T-cell (primary cell): ENCODE results near the gene GP1BA. TPM values are rescaled to one million over a fixed set of nuclear protein-coding genes. Genes with fewer than 3 reads are reported as not detected.

Source experiments
- ATAC-seq, 4 experiments: fragments of 200-7000 bp in 3 of 4; fragments of 150-1000 bp in 1 of 4; cut with Tn5 transposase; replicated peaks in 1 of 4; 1 replicate in 3 of 4; 2 replicates in 1 of 4; pipeline ENCODE4 v1.10.0; 2021; ENCODE audit warnings: moderate library complexity in 3 of 4, mild to moderate bottlenecking in 2 of 4, moderate number of reproducible peaks in 1 of 4
- CTCF ChIA-PET, 2 donors: fragments of 300-600 bp; sonication (Branson Sonifier 250); formaldehyde crosslinking; loops; one replicate each; lab custom pipeline; 2022; ENCODE audit warnings: antibody characterized with exemption in 2 of 2; lab: Charles Lee
- POLR2A ChIA-PET, 2 donors: fragments of 300-600 bp; sonication (Branson Sonifier 250); formaldehyde crosslinking; loops; one replicate each; lab custom pipeline; 2022; ENCODE audit warnings: antibody characterized with exemption in 2 of 2; lab: Charles Lee
- DNase-seq, 35 experiments: peaks; one replicate each; pipeline versions ENCODE4 v3.0.0 to v3.0.0-alpha.2; 2013 to 2023
- H3K27ac ChIP-seq: one replicate; pipeline ENCODE4 v1.5.1; 2013; ENCODE audit warnings: low read length
- H3K27me3 ChIP-seq, 2 experiments: replicated peaks in 1 of 2; 1 replicate in 1 of 2; 2 replicates in 1 of 2; pipeline versions ENCODE4 v1.6.1 to v1.7.0; 2013; ENCODE audit warnings: low read length in 1 of 2, mixed read lengths in 1 of 2; ENCODE audit not compliant: control insufficient read depth in 2 of 2, insufficient read depth in 2 of 2; ENCODE audit errors: extremely low read depth in 1 of 2
- H3K36me3 ChIP-seq, 2 donors: 1 replicate in 1 of 2; 2 replicates in 1 of 2; pipeline versions ENCODE4 v1.6.1 to v1.7.0; 2013; ENCODE audit warnings: low read length in 1 of 2; ENCODE audit not compliant: control insufficient read depth in 2 of 2, insufficient read depth in 1 of 2; ENCODE audit errors: extremely low read depth in 1 of 2
- H3K4me1 ChIP-seq, 2 experiments: 1 replicate in 1 of 2; 2 replicates in 1 of 2; pipeline versions ENCODE4 v1.6.1 to v1.7.0; 2013; ENCODE audit warnings: low read length in 2 of 2, mixed read lengths in 1 of 2; ENCODE audit not compliant: insufficient read depth in 2 of 2, control insufficient read depth in 1 of 2; ENCODE audit errors: extremely low read depth in 1 of 2
- H3K4me3 ChIP-seq, 2 donors: 1 replicate in 1 of 2; 2 replicates in 1 of 2; pipeline versions ENCODE4 v1.5.1 to v1.7.0; 2013; ENCODE audit warnings: mild to moderate bottlenecking in 2 of 2, low read length in 1 of 2, moderate library complexity in 1 of 2; ENCODE audit not compliant: control insufficient read depth in 1 of 2; ENCODE audit errors: extremely low read depth in 1 of 2
- H3K9me3 ChIP-seq: 2 replicates; pipeline ENCODE4 v1.7.0; 2013
- H3K27ac Mint-ChIP-seq, 2 donors: one replicate each; pipeline ENCODE4 v1.8.0; 2020 to 2021; ENCODE audit warnings: mild to moderate bottlenecking in 2 of 2, mixed read lengths in 2 of 2
- H3K27me3 Mint-ChIP-seq, 2 donors: one replicate each; pipeline ENCODE4 v1.8.0; 2021 to 2022; ENCODE audit warnings: mixed read lengths in 2 of 2
- H3K36me3 Mint-ChIP-seq: one replicate; pipeline ENCODE4 v1.8.0; 2021; ENCODE audit warnings: mixed read lengths
- H3K4me1 Mint-ChIP-seq, 3 donors: one replicate each; pipeline ENCODE4 v1.8.0; 2020 to 2022; ENCODE audit warnings: mixed read lengths in 3 of 3, mild to moderate bottlenecking in 1 of 3
- H3K4me3 Mint-ChIP-seq, 3 donors: one replicate each; pipeline ENCODE4 v1.8.0; 2020 to 2022; ENCODE audit warnings: mild to moderate bottlenecking in 3 of 3, mixed read lengths in 3 of 3, moderate library complexity in 3 of 3
- H3K9me3 Mint-ChIP-seq, 3 donors: one replicate each; pipeline ENCODE4 v1.8.0; 2020 to 2022; ENCODE audit warnings: mixed read lengths in 3 of 3
- WGBS: methylation state at CpG from one replicate; pipeline ENCODE4 v1.1.5; 2013; ENCODE audit warnings: missing lambda C conversion rate; ENCODE audit not compliant: insufficient coverage; 5-methylcytosine and 5-hydroxymethylcytosine counted together
- total RNA-seq, 35 experiments: library from RNA in 6 of 35; stranded (reverse) in 6 of 35; fragments of 120-200 nt in 1 of 35; gene quantifications; one replicate each; pipeline versions ENCODE4 v1.2.1 to v1.2.4 and lab custom pipeline; 2013 to 2026

GP1BA gene
- total RNA-seq, 5 donors from 2014 or later (not counting 1 experiment from before 2014, with no cell fraction given), result 0.40 TPM; not detected in 4

- Histone ChIP-seq H3K36me3 (peaks cover 0 to 12% of the 10 kb centered on the region in 2 donors), H3K4me3 (no peak overlapping the region), H3K4me1 (peaks cover 5 to 36% of the 10 kb centered on the region in 2 experiments), H3K27me3 (no peaks in the 10 kb centered on the region), H3K9me3 (no peaks in the 10 kb centered on the region), H3K27ac (no peak overlapping the region)
- Mint-ChIP-seq H3K27me3 (no peaks in the 10 kb centered on the region), H3K9me3 (no peaks in the 10 kb centered on the region), H3K36me3 (peaks cover 18% of the 10 kb centered on the region), H3K27ac (peak overlapping the region in 1 of 2 donors; percentile 7), H3K4me1 (peaks cover 14 to 28% (median 17%) of the 10 kb centered on the region in 3 donors), H3K4me3 (peak overlapping the region in 1 of 3 donors; percentile 4)
- ChIA-PET CTCF (interaction anchor here in 1 of 2 donors (1.4 to 1.7 kb wide), 2 partner anchors 15 to 20 kb away, joined by 4 read pairs; no protein-coding TSS in a partner anchor), POLR2A (no interaction called here)
- WGBS, result 95% methylated on average over 3 of the region's 15 CpGs
- ATAC-seq (no peak), DNase-seq (no peak)
These were observed 33.4 kb downstream of the GP1BA start for GRCh38 chr17:4965311-4965986.

GRCh38 chr17:4966844-4967538, 34.9 kb downstream of the GP1BA start:
- CTCF ChIA-PET, result interaction anchor here in 1 of 2 donors (0.5 to 1.8 kb wide), 18 partner anchors 9 to 823 kb away, joined by 3 to 19 read pairs (median 4); partner anchors contain the start of genes C17orf107, CAMTA2, CHRNE and GP1BA
- POLR2A ChIA-PET, result interaction anchor here (0.5 to 1.9 kb wide), 10 partner anchors 15 to 91 kb away, joined by 3 to 8 read pairs (median 4); partner anchors contain the start of genes C17orf107 (in 1 of the 2), CAMTA2 (in 1 of the 2), RNF167 (in 1 of the 2) and SLC25A11 (in 1 of the 2)
- peaks cover 5 to 36% of the 10 kb centered on the region in 2 experiments for H3K4me1 ChIP-seq
- H3K36me3 ChIP-seq, result peaks cover 0 to 12% of the 10 kb centered on the region in 2 donors
- H3K27me3 ChIP-seq, result no peaks in the 10 kb centered on the region
- under 1% methylated on average over 31 of the region's 42 CpGs for WGBS
- Mint-ChIP-seq H3K4me3 (no peak overlapping the region), H3K36me3 (peaks cover 19% of the 10 kb centered on the region), H3K9me3 (no peaks in the 10 kb centered on the region), H3K27ac (no peak overlapping the region), H3K4me1 (peaks cover 14 to 32% (median 23%) of the 10 kb centered on the region in 3 donors), H3K27me3 (no peaks in the 10 kb centered on the region)
- H3K4me3 ChIP-seq, result peak overlapping the region; percentile 74 to 81
- ATAC-seq, result peak; percentile 85 to 87 (median 86)
- no peaks in the 10 kb centered on the region for H3K9me3 ChIP-seq
- peak overlapping the region; percentile 70 for H3K27ac ChIP-seq
- peak in 33 of 35 experiments; percentile 83 to 97 (median 88) for DNase-seq

GRCh38 chr17:4967539-4968485, 35.7 kb downstream of the GP1BA start, which contains the start of gene SPAG7:
Gene SPAG7 (minus strand): TSS chr17:4967817. CDS start chr17:4967804, 13 bp downstream.
- no peak within 1 kb of the TSS for H3K27ac Mint-ChIP-seq
- Histone ChIP-seq H3K9me3 (no peaks in the 10 kb centered on the region), H3K4me3 (peak within 1 kb of the TSS; percentile 74 to 81), H3K27ac (peak within 1 kb of the TSS; percentile 70), H3K36me3 (peaks cover 0 to 20% of the 10 kb centered on the region in 2 donors), H3K27me3 (no peaks in the 10 kb centered on the region), H3K4me1 (peaks cover 5 to 36% of the 10 kb centered on the region in 2 experiments)
- DNase-seq (peak; percentile 80 to 98 (median 90)), ATAC-seq (peak; percentile 67 to 76 (median 67))
- H3K27me3 Mint-ChIP-seq, result no peaks in the 10 kb centered on the region
- ChIA-PET POLR2A (interaction anchor here (0.5 to 1.9 kb wide), 8 partner anchors 16 to 314 kb away, joined by 3 to 8 read pairs (median 4); partner anchors contain the start of genes C17orf107 (in 1 of the 2), CAMTA2 (in 1 of the 2), RNF167 (in 1 of the 2) and SLC25A11 (in 1 of the 2)), CTCF (interaction anchor here in 1 of 2 donors (0.5 to 1.8 kb wide), 17 partner anchors 10 to 824 kb away, joined by 3 to 19 read pairs (median 4); partner anchors contain the start of genes ARRB2, C17orf107, CAMTA2 and CHRNE)
- peaks cover 14 to 32% (median 23%) of the 10 kb centered on the region in 3 donors for H3K4me1 Mint-ChIP-seq
- H3K4me3 Mint-ChIP-seq, result no peak within 1 kb of the TSS
- H3K9me3 Mint-ChIP-seq, result no peaks in the 10 kb centered on the region
- peaks cover 19% of the 10 kb centered on the region for H3K36me3 Mint-ChIP-seq
- WGBS, result under 1% methylated on average over 53 of the region's 66 CpGs

GRCh38 chr17:4968486-4969046, 36.5 kb downstream of the GP1BA start:
- WGBS, result 57% methylated on average over 13 of the region's 23 CpGs
- Mint-ChIP-seq H3K4me1 (peaks cover 14 to 32% (median 23%) of the 10 kb centered on the region in 3 donors), H3K9me3 (no peaks in the 10 kb centered on the region), H3K27ac (no peak overlapping the region), H3K36me3 (peaks cover 24% of the 10 kb centered on the region), H3K4me3 (no peak overlapping the region), H3K27me3 (no peaks in the 10 kb centered on the region)
- ATAC-seq (no peak), DNase-seq (no peak)
- peaks cover 4 to 22% of the 10 kb centered on the region in 2 donors for H3K36me3 ChIP-seq
- H3K4me3 ChIP-seq, result peak overlapping the region; percentile 74 to 81
- H3K27ac ChIP-seq, result peak overlapping the region; percentile 70
- no peaks in the 10 kb centered on the region for H3K9me3 ChIP-seq
- no peaks in the 10 kb centered on the region for H3K27me3 ChIP-seq
- peaks cover 5 to 36% of the 10 kb centered on the region in 2 experiments for H3K4me1 ChIP-seq
- ChIA-PET CTCF (interaction anchor here in 1 of 2 donors (0.6 kb wide), 1 partner anchor 258 kb away, joined by 3 read pairs; the partner anchor contains the start of gene ARRB2), POLR2A (interaction anchor here (0.6 kb wide), 2 partner anchors 227 to 313 kb away, joined by 3 to 7 read pairs; no protein-coding TSS in a partner anchor)

GRCh38 chr17:4969047-4969550, 37.0 kb downstream of the GP1BA start:
- Mint-ChIP-seq H3K4me1 (peaks cover 14 to 32% (median 23%) of the 10 kb centered on the region in 3 donors), H3K27me3 (no peaks in the 10 kb centered on the region), H3K27ac (no peak overlapping the region), H3K9me3 (no peaks in the 10 kb centered on the region), H3K4me3 (no peak overlapping the region), H3K36me3 (peaks cover 27% of the 10 kb centered on the region)
- Histone ChIP-seq H3K36me3 (peaks cover 4 to 26% of the 10 kb centered on the region in 2 donors), H3K27me3 (no peaks in the 10 kb centered on the region), H3K27ac (peak overlapping the region; percentile 70), H3K4me1 (peaks cover 5 to 36% of the 10 kb centered on the region in 2 experiments), H3K4me3 (peak overlapping the region; percentile 74 to 81), H3K9me3 (no peaks in the 10 kb centered on the region)
- ChIA-PET CTCF (no interaction called here), POLR2A (interaction anchor here in 1 of 2 donors (0.6 kb wide), 1 partner anchor 228 kb away, joined by 7 read pairs; no protein-coding TSS in a partner anchor)
- ATAC-seq (no peak), DNase-seq (peak in 1 of 35 experiments; percentile 31)
- WGBS, result 98% methylated on average over 10 of the region's 15 CpGs
